ENCODE measurements around the gene SCUBE2.

The SCUBE2 gene

DNA sequence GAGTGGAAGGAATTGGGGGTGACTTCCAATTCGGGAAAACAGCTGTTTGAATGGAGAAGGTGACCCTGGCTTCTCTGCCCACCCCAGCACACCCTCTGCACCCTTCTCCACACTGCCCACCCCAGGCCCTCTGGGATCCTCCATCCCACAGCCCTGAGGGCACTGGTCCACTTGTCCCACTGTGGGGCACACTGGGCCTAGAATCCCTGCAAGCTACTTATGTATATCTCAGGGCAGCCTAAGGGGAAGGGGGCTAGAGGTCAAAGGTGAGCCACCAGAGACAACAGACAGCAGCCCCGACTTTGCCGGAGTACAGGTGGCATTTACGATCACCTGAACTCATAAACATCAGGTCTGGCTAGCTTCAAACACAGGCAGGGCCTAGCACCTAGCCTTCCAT, 673 bp upstream of the SCUBE2 start:
- TF ChIP-seq, protein P1, sequence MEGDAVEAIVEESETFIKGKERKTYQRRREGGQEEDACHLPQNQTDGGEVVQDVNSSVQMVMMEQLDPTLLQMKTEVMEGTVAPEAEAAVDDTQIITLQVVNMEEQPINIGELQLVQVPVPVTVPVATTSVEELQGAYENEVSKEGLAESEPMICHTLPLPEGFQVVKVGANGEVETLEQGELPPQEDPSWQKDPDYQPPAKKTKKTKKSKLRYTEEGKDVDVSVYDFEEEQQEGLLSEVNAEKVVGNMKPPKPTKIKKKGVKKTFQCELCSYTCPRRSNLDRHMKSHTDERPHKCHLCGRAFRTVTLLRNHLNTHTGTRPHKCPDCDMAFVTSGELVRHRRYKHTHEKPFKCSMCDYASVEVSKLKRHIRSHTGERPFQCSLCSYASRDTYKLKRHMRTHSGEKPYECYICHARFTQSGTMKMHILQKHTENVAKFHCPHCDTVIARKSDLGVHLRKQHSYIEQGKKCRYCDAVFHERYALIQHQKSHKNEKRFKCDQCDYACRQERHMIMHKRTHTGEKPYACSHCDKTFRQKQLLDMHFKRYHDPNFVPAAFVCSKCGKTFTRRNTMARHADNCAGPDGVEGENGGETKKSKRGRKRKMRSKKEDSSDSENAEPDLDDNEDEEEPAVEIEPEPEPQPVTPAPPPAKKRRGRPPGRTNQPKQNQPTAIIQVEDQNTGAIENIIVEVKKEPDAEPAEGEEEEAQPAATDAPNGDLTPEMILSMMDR (IDR thresholded peaks at IDR 0.05; ENCODE audit: low read depth, low read length) = no peak

DNA sequence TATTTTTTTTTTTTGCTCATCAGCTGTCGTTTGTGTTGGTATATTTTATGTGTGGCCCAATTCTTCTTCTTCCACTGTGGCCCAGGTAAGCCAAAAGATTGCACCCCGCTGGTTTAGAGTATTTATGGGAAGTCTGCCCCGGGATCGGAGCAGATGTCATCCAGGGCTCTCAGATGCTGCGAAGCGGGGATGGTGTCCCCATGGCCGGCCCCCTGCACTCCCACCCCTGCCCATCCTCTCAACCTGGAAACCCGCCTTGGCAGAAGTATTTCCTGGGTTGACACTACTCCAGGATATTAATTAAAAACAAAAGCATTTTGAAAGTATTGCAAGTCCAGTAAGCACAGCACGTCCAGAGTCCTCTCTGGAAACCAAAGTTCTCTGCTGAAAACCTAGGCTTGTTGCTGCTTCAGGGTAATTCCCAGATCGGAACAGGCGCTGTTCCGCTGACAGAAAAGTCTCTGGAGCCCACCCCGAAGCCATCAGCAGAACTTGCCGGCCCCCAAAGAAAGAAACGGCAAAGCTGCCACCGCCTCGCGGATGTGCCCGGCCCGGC, 833 bp downstream of the SCUBE2 start:
- DNase-seq (ENCODE audit: extremely low read depth, low read depth) = no peak
- TF ChIP-seq, protein P1 (IDR thresholded peaks at IDR 0.05; ENCODE audit: low read depth, low read length) = no peak

More for the DNA sequence above, 673 bp upstream of the SCUBE2 start:
- no peak for DNase-seq (ENCODE audit: extremely low read depth, low read depth)

DNA sequence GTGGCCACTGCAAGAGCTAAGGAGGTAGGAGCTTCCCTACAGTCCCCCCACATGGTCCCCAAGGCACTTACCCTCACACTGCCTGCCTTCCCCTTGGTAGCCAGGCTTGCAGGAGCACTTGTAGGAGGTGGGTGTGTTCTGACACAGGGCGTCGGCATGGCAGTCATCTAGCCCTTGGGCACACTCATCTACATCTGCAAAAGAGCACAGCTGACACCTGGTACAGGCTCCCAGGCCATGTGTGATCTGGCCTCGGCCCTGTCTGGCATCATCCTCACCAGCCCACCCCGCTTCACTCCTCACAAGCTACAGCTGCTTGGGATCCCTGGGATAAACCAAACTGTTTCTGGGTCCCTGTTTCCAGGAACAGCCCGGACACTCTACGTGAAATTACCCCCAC, 1.8 kb downstream of the SCUBE2 start:
- TF ChIP-seq, protein P1 (IDR thresholded peaks at IDR 0.05; ENCODE audit: low read depth, low read length) = no peak
- no peak for DNase-seq (ENCODE audit: extremely low read depth, low read depth)

DNA sequence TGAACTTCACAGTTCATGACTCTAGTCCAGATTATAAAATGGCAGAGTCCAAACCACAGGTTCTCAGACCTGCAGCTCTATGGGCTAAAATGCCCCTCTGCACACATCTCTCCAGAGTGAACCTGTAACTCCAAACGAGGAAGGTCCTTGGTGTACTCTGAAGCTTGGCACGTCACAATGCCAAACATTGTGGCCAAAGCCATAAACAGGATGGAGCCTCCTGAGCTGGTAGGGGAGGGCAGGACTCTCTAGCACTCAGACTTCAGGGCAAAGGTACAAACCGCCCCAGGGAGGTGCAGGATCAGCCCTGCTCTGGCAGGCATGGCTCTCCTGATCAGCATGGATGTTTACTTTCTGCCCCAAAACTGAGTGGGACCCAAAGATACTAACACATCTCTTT, 2.3 kb downstream of the SCUBE2 start:
- TF ChIP-seq, protein P1 (IDR thresholded peaks at IDR 0.05; ENCODE audit: low read depth, low read length) = no peak
- DNase-seq (ENCODE audit: extremely low read depth, low read depth) = no peak

DNA sequence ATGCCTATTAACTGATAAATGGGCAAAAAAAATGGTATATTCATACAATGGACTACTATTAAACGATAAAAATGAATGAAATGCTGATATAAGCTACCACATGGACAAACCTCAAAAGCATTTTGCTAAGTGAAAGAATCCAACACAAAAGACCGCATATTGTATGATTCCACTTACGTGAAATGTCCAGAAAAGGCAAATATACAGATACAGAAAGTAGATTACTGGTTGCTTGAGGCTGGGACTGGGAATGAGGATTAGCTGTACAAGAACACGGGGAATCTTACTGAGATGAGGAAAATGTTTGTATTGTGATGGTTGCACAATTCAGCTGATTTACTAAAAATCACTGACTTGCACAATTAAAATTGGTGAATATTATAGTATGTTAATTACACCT, 8.8 kb downstream of the SCUBE2 start:
- TF ChIP-seq, protein P1 (IDR thresholded peaks at IDR 0.05; ENCODE audit: low read depth, low read length) = no peak
- DNase-seq (ENCODE audit: extremely low read depth, low read depth) = no peak

DNA sequence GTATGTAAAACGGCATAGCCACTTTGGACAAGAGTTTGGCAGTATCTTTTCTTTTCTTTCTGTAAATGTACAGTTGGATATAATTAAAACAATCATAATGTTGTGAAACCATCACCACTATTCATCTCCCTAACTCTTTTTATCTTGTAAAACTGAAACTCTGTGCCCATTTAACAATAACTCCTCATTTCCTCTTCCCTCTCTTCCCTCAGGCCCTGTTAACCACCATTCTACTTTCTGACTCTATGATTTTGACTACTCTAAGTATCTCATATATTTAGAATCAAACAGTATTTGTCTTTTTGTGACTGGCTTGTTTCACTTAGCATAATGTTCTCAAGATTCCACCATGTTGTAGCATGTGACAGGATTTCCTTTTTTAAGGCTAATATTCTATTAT, 10.2 kb downstream of the SCUBE2 start:
- TF ChIP-seq, protein P1 (IDR thresholded peaks at IDR 0.05; ENCODE audit: low read depth, low read length) = no peak
- no peak for DNase-seq (ENCODE audit: extremely low read depth, low read depth)

DNA sequence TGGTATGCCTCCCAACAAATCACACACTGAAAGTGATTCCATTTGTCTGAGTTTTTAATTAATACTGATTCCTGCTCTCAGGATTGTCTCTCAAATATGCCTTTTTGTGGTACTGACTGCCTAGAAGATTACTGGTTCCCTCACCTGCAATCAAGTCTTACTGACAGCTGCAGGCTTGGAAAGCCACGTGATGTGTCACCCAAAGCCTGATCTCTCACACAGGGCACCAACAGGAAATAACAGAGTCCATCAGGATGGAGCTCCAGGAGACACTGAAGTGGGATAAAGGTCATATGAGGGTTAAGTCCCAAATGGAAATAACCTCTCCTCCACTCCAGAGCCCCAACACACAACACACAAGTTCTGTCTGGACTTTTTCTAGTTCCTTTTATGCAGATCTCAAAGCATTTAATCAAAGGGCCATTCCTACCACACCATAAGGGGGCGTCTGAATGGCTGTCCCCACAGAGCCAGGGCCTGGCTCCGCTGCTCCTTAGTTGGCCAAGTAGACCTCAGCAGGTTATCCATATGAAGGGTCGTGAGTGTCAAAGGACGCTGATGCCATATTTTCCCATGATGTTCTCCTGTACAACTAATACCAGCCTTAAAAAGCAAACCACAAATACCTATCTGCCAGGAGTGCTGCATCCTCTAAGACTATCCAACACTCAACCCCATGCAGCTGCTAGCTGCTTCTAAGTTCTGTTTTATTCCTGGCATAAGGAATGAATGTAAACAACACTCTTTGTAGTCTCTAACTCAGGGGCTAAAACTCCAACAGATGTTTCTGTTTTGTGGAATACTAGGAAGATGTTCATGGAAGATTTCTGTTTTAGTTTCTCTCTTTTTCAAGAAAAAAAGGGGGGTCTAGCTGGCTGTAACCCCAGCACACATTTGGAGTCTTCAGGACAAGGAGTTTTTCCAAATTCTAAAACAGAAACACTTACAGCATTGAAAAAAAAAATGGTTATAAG, 13.0 kb downstream of the SCUBE2 start:
- TF ChIP-seq, protein P1 (IDR thresholded peaks at IDR 0.05; ENCODE audit: low read depth, low read length) = no peak
- no peak for DNase-seq (ENCODE audit: extremely low read depth, low read depth)
